AML-193 (cell line): ENCODE measurements around the gene UBASH3A.

Source experiments
- DNase-seq, 2 experiments: peaks; one replicate each; lab custom pipeline; 2025; lab: John Stamatoyannopoulos, UW

The UBASH3A gene

GRCh38 chr21:42491328-42491727 is 87.6 kb downstream of the UBASH3A start:
- DNase-seq, result no peak

- DNase-seq, result no peak
These were observed 88.5 kb downstream of the UBASH3A start for GRCh38 chr21:42492201-42492600.

- DNase-seq, result no peak
These were observed 89.7 kb downstream of the UBASH3A start for GRCh38 chr21:42493109-42494060.

GRCh38 chr21:42495027-42495426 is 91.3 kb downstream of the UBASH3A start:
- DNase-seq, result no peak

GRCh38 chr21:42495765-42496119 is 92.0 kb downstream of the UBASH3A start:
- no peak for DNase-seq

DNA sequence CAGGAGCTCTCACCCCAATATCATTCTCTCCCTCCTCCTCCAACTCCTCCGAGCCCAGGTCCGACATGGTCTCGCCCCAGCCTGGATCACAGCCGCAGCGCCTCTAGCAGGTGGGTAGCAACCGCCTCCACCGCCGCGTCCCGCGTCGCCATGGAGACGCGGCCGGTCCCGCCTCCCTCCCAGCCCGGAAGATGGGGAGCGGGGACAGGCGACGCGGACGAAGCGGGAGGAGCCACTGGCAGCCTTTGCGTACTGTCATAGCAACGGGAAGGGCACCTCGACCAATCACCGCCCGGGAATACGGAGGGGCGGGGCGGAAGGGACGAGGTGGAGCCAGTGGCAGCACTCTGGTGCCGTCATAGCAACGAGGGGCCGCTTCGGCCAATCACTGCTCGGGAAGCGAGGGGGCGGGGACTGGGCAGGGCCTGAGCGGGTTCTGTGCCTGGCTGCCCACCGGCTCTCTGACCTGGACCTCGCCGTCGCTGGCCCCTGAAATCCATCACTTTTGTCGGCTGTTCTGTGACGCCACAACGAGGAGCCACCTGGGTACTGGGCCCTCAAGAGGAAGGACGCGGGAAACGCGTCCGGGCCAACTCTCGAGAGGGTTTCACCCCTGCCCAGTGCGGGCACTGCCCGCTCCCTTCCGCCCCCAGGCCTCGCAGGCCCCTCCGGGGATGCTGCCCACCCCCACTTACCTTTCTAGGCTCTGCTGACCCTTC is 92.6 kb downstream of the UBASH3A start, which contains the start of gene RSPH1:
TSS of gene RSPH1 (minus strand) at position 105 of the 719 bp plus-strand sequence. CDS start at position 67, 38 bp downstream.
- DNase-seq, result peak; percentile 95 to 96

DNA sequence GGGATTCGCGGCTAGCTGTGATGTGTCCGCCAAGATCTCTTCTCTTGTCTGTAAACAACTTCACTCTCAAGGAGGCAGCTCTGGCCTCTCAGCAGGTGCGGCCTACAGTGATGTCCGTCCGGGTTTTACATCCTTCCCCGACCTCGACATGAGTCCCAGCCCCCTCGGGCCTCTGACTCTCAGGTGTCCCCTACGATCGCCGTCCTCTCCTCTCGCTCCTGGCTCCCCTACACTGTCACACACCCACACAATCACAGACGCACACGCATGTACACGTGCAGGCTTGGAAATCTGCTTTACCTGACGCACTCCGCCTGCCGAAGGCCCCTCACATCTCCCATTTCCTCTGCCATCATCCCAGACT is 93.1 kb downstream of the UBASH3A start:
- DNase-seq, result no peak
